Psoas muscle (tissue), 8 donors: ENCODE results near the gene ABCG2. TPM values are rescaled to one million over a fixed set of nuclear protein-coding genes. Genes with fewer than 3 reads are reported as not detected.

ENCODE experiments used
- ATAC-seq, 4 donors: fragments of 200-7000 bp; cut with Tn5 transposase; one replicate each; pipeline ENCODE4 v1.9.1; 2020; ENCODE audit warnings: moderate library complexity in 3 of 4, mild to moderate bottlenecking in 2 of 4
- DNase-seq, 2 donors: peaks; one replicate each; pipeline ENCODE4 v3.0.0-alpha.2; 2020
- H3K27ac ChIP-seq: fragments of 200-600 bp; one replicate; pipeline ENCODE4 v1.8.0; 2022
- H3K27me3 ChIP-seq, 3 donors: fragments of 200-600 bp in 1 of 3; one replicate each; pipeline versions ENCODE4 v1.6.1 to v1.8.0; 2013 to 2022; ENCODE audit warnings: low read length in 2 of 3, mild to moderate bottlenecking in 2 of 3, moderate library complexity in 1 of 3; ENCODE audit not compliant: insufficient read depth in 3 of 3
- H3K36me3 ChIP-seq, 2 donors: fragments of 200-600 bp in 1 of 2; one replicate each; pipeline versions ENCODE4 v1.6.1 to v1.8.0; 2013 to 2022; ENCODE audit warnings: low read depth in 1 of 2, mild to moderate bottlenecking in 1 of 2, moderate library complexity in 1 of 2; ENCODE audit not compliant: insufficient read depth in 1 of 2
- H3K4me1 ChIP-seq: fragments of 200-600 bp; one replicate; pipeline ENCODE4 v1.8.0; 2022
- H3K4me3 ChIP-seq: fragments of 200-600 bp; one replicate; pipeline ENCODE4 v1.8.0; 2022; ENCODE audit warnings: mild to moderate bottlenecking
- H3K9me3 ChIP-seq: fragments of 200-600 bp; one replicate; pipeline ENCODE4 v1.8.0; 2022
- WGBS, 3 donors: extraction: QIAGEN DNeasy Blood & Tissue Kit; methylation state at CpG; one replicate each; pipeline versions ENCODE4 v1.1.6 to v1.1.7; 2013; 5-methylcytosine and 5-hydroxymethylcytosine counted together
- intact Hi-C, 2 donors: fragments of 100-400 bp; cut with DNase I; formaldehyde crosslinking; loops; one replicate each; pipeline versions ENCODE4 v1.11.0 to v1.14.2; 2022
- polyA plus RNA-seq, 3 donors: library from polyadenylated mRNA; stranded (reverse); fragments of 200-250 nt; gene quantifications; one replicate each; pipeline ENCODE4 v1.2.3, GENCODE V29; 2013
- total RNA-seq, 4 donors: library from RNA; stranded (reverse); fragmentation: NEBNext Ultra II Directional in 2 of 4; extraction: Animal tissue kit (Norgen Biotek cat#: 25700) in 2 of 4; gene quantifications; one replicate each; pipeline versions ENCODE4 v1.2.1 to v1.2.4, GENCODE V29; 2021 to 2023
- TF ChIP-seq, protein P1 (sequence below): fragments of 200-600 bp; IDR thresholded peaks from one replicate; pipeline ENCODE4 v1.8.0; 2022; ENCODE audit warnings: antibody characterized with exemption
- donor health status: healthy with polysubstance abuse.
- donor health status: DM: no; HTN: no; CAD: no; lungs with moderate emphysema.
- donor health status: Bipolar disorder and iron deficiency.
- donor health status: healthy.
- donor health status: DM: yes; HTN: yes; CAD: no.
- donor health status: DM: no; HTN: no; CAD: no.
- donor health status: DM: no; HTN: no; CAD: no.
- donor health status: DM: yes; HTN: yes; CAD: no.

ABCG2 gene
- total and polyA plus RNA-seq, 7 donors = 0.09 to 1.8 (median 0.19) TPM

GRCh38 chr4:88177983-88178625 is 19.7 kb upstream of the ABCG2 start:
- no peaks in the 10 kb centered on the region for H3K9me3 ChIP-seq
- H3K36me3 ChIP-seq = no peaks in the 10 kb centered on the region
- intact Hi-C loops = no loop called here
- TF ChIP-seq, protein P1, sequence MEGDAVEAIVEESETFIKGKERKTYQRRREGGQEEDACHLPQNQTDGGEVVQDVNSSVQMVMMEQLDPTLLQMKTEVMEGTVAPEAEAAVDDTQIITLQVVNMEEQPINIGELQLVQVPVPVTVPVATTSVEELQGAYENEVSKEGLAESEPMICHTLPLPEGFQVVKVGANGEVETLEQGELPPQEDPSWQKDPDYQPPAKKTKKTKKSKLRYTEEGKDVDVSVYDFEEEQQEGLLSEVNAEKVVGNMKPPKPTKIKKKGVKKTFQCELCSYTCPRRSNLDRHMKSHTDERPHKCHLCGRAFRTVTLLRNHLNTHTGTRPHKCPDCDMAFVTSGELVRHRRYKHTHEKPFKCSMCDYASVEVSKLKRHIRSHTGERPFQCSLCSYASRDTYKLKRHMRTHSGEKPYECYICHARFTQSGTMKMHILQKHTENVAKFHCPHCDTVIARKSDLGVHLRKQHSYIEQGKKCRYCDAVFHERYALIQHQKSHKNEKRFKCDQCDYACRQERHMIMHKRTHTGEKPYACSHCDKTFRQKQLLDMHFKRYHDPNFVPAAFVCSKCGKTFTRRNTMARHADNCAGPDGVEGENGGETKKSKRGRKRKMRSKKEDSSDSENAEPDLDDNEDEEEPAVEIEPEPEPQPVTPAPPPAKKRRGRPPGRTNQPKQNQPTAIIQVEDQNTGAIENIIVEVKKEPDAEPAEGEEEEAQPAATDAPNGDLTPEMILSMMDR = no peak
- no peaks in the 10 kb centered on the region for H3K4me1 ChIP-seq
- no peak for ATAC-seq
- H3K27me3 ChIP-seq = no peaks in the 10 kb centered on the region
- no peak overlapping the region for H3K27ac ChIP-seq
- WGBS, 3 donors = 57 to 69% (median 61%) methylated on average over 4 of the region's 4 CpGs
- no peak for DNase-seq
- no peak overlapping the region for H3K4me3 ChIP-seq

DNA sequence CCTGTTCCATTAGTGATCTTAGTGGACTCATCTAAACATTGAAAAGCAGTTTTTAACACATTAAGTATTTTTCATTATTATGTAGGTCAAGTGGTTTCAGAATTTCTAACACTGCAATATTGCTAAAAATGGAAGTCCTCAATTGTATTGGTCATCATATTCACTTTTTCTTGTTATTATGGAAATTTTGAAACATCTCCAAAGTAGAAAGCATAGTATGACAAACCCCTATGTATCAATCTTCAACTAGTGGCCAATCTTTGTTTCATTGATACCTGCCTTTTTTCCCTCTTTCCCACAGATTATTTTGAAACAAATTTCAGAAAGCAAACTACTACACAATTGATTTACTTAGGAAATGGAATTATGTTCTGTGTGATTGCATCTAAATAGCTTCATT is 14.5 kb upstream of the ABCG2 start:
- intact Hi-C loops = no loop called here
- ATAC-seq = no peak
- Histone ChIP-seq H3K4me1 (no peaks in the 10 kb centered on the region), H3K4me3 (no peak overlapping the region), H3K9me3 (no peaks in the 10 kb centered on the region), H3K36me3 (no peaks in the 10 kb centered on the region), H3K27ac (no peak overlapping the region), H3K27me3 (no peaks in the 10 kb centered on the region)
- no peak for DNase-seq
- TF ChIP-seq, protein P1 = no peak

DNA sequence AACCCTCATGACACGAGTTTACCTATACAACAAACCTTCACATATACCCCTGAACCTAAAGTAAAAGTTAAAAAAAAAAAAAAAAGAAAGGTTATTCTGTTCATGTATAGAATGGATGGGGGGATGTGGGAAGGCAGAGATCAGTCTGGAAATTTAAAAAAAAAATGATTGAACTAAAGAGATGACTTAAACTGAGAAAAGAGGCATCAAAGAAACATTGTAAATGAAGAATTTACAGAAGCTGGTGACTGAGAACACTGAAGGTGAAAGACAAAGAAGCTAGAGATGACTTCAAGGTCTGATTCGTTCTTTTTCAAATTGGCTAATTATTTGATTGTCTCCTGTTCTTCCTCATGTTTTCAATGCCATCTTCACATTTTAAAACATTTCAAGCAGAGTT is 12.8 kb upstream of the ABCG2 start:
- H3K4me3 ChIP-seq = no peak overlapping the region
- ATAC-seq (no peak), DNase-seq (no peak)
- no peaks in the 10 kb centered on the region for H3K36me3 ChIP-seq
- H3K27me3 ChIP-seq = no peaks in the 10 kb centered on the region
- no peaks in the 10 kb centered on the region for H3K4me1 ChIP-seq
- H3K27ac ChIP-seq = no peak overlapping the region
- intact Hi-C loops = no loop called here
- no peaks in the 10 kb centered on the region for H3K9me3 ChIP-seq
- TF ChIP-seq, protein P1 = no peak
- WGBS, 3 donors = 39 to 78% (median 55%) methylated on average over 2 of the region's 2 CpGs

GRCh38 chr4:88169298-88169697 is 10.9 kb upstream of the ABCG2 start:
- Histone ChIP-seq H3K4me1 (no peaks in the 10 kb centered on the region), H3K36me3 (no peaks in the 10 kb centered on the region), H3K9me3 (no peaks in the 10 kb centered on the region), H3K4me3 (no peak overlapping the region), H3K27me3 (no peaks in the 10 kb centered on the region), H3K27ac (no peak overlapping the region)
- DNase-seq (no peak), ATAC-seq (no peak)
- 73 to 86% (median 82%) methylated on average over 2 of the region's 2 CpGs for WGBS, 3 donors
- intact Hi-C loops = no loop called here
- TF ChIP-seq, protein P1 = no peak

DNA sequence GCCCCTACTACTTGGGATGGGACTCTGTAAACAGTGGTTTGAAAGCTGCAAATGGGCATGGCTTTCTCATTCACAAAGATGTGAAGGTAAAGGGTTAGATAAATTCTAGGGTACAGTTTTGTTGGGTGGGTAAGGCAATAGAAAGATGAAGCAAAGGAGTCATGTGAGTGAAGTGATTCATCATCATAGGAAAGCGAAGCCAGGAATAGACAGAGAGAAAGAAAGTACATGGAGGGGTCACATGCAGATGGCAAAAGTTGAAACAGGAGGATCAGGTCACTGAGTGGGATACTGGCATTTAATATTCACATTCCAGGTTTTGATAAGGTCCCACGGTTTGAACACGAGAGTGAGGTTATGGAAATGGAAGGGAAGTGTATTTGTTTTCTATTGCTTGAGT is 8.2 kb upstream of the ABCG2 start:
- ATAC-seq (no peak), DNase-seq (no peak)
- Histone ChIP-seq H3K4me1 (no peaks in the 10 kb centered on the region), H3K27ac (no peak overlapping the region), H3K4me3 (no peak overlapping the region), H3K27me3 (no peaks in the 10 kb centered on the region), H3K9me3 (no peaks in the 10 kb centered on the region), H3K36me3 (no peaks in the 10 kb centered on the region)
- TF ChIP-seq, protein P1 = no peak
- WGBS, 3 donors = 83 to 92% (median 84%) methylated on average over 3 of the region's 3 CpGs
- intact Hi-C loops = no loop called here
